GM19397 (cell line): ENCODE results near the gene SERPINB12.
A peak's percentile ranks its signal among the peaks of the same experiment; 100 is the strongest.

Experiments
- ATAC-seq: cut with Tn5 transposase; IDR thresholded peaks from one replicate; pipeline ENCODE4 v1.9.1; 2021; ENCODE audit warnings: mild to moderate bottlenecking, moderate library complexity; ENCODE audit not compliant: unreplicated experiment

SERPINB12 gene

GRCh38 chr18:63550068-63550467 is 7.9 kb downstream of the SERPINB12 start:
- ATAC-seq: no peak

GRCh38 chr18:63551769-63552168 is 9.6 kb downstream of the SERPINB12 start:
- ATAC-seq: no peak

GRCh38 chr18:63552581-63552980 is 10.4 kb downstream of the SERPINB12 start:
- ATAC-seq: no peak

- ATAC-seq: no peak
Measured at GRCh38 chr18:63553081-63553480, 10.9 kb downstream of the SERPINB12 start.

GRCh38 chr18:63559567-63560491 is 17.7 kb downstream of the SERPINB12 start:
- no peak for ATAC-seq

- ATAC-seq: peak; percentile 51
Measured at GRCh38 chr18:63562284-63562683, 20.1 kb downstream of the SERPINB12 start.

GRCh38 chr18:63564021-63564420 is 21.9 kb downstream of the SERPINB12 start:
- ATAC-seq: no peak

- ATAC-seq: no peak
Measured at GRCh38 chr18:63564561-63564960, 22.4 kb downstream of the SERPINB12 start.

- ATAC-seq: no peak
Measured at GRCh38 chr18:63567276-63567675, 25.1 kb downstream of the SERPINB12 start.

GRCh38 chr18:63567825-63568224 is 25.7 kb downstream of the SERPINB12 start:
- ATAC-seq: no peak

GRCh38 chr18:63570721-63571120 is 28.6 kb downstream of the SERPINB12 start:
- no peak for ATAC-seq

GRCh38 chr18:63575681-63576080 is 33.5 kb downstream of the SERPINB12 start:
- no peak for ATAC-seq

GRCh38 chr18:63578357-63578958 is 36.3 kb downstream of the SERPINB12 start:
- peak; percentile 77 for ATAC-seq

GRCh38 chr18:63579616-63580015 is 37.4 kb downstream of the SERPINB12 start:
- no peak for ATAC-seq

- ATAC-seq: no peak
Measured at GRCh38 chr18:63585988-63586387, 43.8 kb downstream of the SERPINB12 start.

- no peak for ATAC-seq
Measured at GRCh38 chr18:63586431-63586830, 44.3 kb downstream of the SERPINB12 start.

GRCh38 chr18:63586966-63587365 is 44.8 kb downstream of the SERPINB12 start, which contains the start of gene SERPINB13:
SERPINB13 (plus strand) TSS chr18:63587343; CDS start chr18:63588668, 1,325 bp downstream.
- no peak for ATAC-seq

GRCh38 chr18:63588909-63589308 is 46.7 kb downstream of the SERPINB12 start:
- no peak for ATAC-seq

GRCh38 chr18:63590373-63590772 is 48.2 kb downstream of the SERPINB12 start:
- no peak for ATAC-seq

GRCh38 chr18:63590966-63591695 is 49.0 kb downstream of the SERPINB12 start:
- no peak for ATAC-seq

GRCh38 chr18:63591725-63592124 is 49.6 kb downstream of the SERPINB12 start:
- no peak for ATAC-seq
